HG02870 (cell line): Measurements from ENCODE around the gene VPS37D.
"Not testable (repeated sequence)": the region's sequence is repeated elsewhere in the genome, so short reads cannot be mapped to it uniquely, and the experiment has no call there.

Source experiments
- ATAC-seq: cut with Tn5 transposase; IDR thresholded peaks from one replicate; pipeline ENCODE4 v1.9.1; 2021; ENCODE audit warnings: mild to moderate bottlenecking, moderate library complexity; ENCODE audit not compliant: unreplicated experiment

Gene VPS37D

GRCh38 chr7:73645643-73646174 lies 21.9 kb upstream of the VPS37D start:
- no peak for ATAC-seq

- no peak for ATAC-seq
Measured at GRCh38 chr7:73646785-73647724, 20.6 kb upstream of the VPS37D start.

- ATAC-seq: no peak
Measured at GRCh38 chr7:73647725-73648592, 19.7 kb upstream of the VPS37D start.

- no peak for ATAC-seq
Measured at GRCh38 chr7:73648593-73649332, 18.9 kb upstream of the VPS37D start.

- ATAC-seq: no peak
Measured at GRCh38 chr7:73649576-73649975, 18.1 kb upstream of the VPS37D start.

- no peak for ATAC-seq
Measured at GRCh38 chr7:73650524-73650923, 17.1 kb upstream of the VPS37D start.

GRCh38 chr7:73652541-73652949 lies 15.1 kb upstream of the VPS37D start:
- ATAC-seq: no peak

- not testable (repeated sequence) for ATAC-seq
Measured at GRCh38 chr7:73655309-73655708, 12.3 kb upstream of the VPS37D start.

- no peak for ATAC-seq
Measured at GRCh38 chr7:73659983-73660382, 7.6 kb upstream of the VPS37D start.

GRCh38 chr7:73660594-73660993 lies 7.0 kb upstream of the VPS37D start:
- ATAC-seq: not testable (repeated sequence)

GRCh38 chr7:73663033-73663432 lies 4.6 kb upstream of the VPS37D start:
- ATAC-seq: no peak

- no peak for ATAC-seq
Measured at GRCh38 chr7:73668103-73668885, 663 bp downstream of the VPS37D start.

GRCh38 chr7:73668886-73669230 lies 1.2 kb downstream of the VPS37D start:
- ATAC-seq: no peak

GRCh38 chr7:73669288-73669701 lies 1.7 kb downstream of the VPS37D start:
- ATAC-seq: no peak

GRCh38 chr7:73669858-73670385 lies 2.3 kb downstream of the VPS37D start:
- ATAC-seq: no peak

- no peak for ATAC-seq
Measured at GRCh38 chr7:73671322-73671661, 3.7 kb downstream of the VPS37D start.

- ATAC-seq: no peak
Measured at GRCh38 chr7:73671857-73672445, 4.3 kb downstream of the VPS37D start.

- no peak for ATAC-seq
Measured at GRCh38 chr7:73674468-73675124, 7.0 kb downstream of the VPS37D start.

- not testable (repeated sequence) for ATAC-seq
Measured at GRCh38 chr7:73676062-73676461, 8.4 kb downstream of the VPS37D start.
